HG03095 (cell line): ENCODE measurements around the gene LRRC37A.
"Not testable (repeated sequence)": the region's sequence is repeated elsewhere in the genome, so short reads cannot be mapped to it uniquely, and the experiment has no call there.

Source experiments
- ATAC-seq: cut with Tn5 transposase; IDR thresholded peaks from one replicate; pipeline ENCODE4 v1.9.1; 2021; ENCODE audit warnings: moderate library complexity; ENCODE audit not compliant: unreplicated experiment

LRRC37A gene

GRCh38 chr17:46286764-46287221, 8.1 kb upstream of the LRRC37A start:
- ATAC-seq, result not testable (repeated sequence)

DNA sequence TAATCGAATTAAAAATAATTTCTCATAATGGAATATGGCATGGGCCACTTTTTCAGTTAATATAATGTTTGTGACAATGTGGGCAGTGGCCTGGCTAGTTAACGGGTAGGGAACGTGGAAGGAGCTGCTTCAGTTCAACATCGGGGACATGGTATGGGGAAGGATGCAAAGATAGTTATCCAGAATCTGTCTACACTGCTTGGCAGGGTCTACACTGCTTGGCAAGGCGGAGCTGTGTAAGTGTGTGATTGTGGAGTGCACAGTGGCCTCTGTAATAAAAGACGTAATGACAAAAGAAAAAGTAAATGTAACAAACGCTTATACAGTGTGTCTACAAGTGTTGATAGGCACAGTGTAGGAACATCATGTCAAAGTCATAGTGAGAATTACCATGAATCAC, 7.3 kb upstream of the LRRC37A start:
- not testable (repeated sequence) for ATAC-seq

GRCh38 chr17:46290906-46291546, 3.9 kb upstream of the LRRC37A start:
- peak; percentile 90 for ATAC-seq

DNA sequence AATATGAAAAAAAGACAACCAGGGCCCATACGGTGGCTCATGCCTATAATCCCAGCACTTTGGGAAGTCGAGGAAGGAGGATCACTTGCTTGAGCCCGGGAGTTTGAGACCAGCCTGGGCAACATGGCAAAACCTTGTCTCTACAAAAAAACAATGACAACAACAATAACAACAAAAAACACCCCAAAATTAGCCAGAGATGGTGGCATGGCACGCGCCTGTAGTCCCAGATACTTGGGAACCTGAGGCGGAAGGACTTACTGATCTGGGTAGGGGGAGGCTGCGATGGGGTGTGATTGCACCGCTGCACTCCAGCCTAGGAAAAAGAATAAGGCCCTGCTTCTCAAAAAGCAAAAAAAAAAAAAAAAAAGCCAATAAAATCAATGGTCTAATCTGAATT, 3.3 kb upstream of the LRRC37A start:
- not testable (repeated sequence) for ATAC-seq

- not testable (repeated sequence) for ATAC-seq
Measured at GRCh38 chr17:46341220-46341619, 46.3 kb downstream of the LRRC37A start.

GRCh38 chr17:46342131-46342530, 47.2 kb downstream of the LRRC37A start:
- ATAC-seq, result not testable (repeated sequence)

DNA sequence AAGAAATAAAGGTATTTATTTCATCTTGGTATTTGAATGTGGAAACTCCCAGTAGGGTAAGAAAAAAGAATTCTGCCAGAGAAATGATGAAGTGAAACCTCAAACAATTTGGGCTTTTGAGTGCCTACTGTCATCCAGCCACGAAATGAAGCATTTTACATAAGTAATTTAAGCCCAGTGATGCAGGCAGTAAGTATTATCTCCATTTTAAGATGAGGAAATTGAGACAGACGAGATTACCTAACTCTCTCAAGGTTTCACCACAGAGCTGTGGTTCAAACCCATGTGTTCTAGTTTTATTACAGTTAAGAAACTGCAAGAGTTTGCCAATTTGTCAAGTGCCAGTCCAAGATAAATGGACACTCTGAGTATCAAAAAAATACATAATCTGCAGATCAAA, 53.4 kb downstream of the LRRC37A start:
- ATAC-seq, result not testable (repeated sequence)

GRCh38 chr17:46349060-46349459, 54.1 kb downstream of the LRRC37A start:
- not testable (repeated sequence) for ATAC-seq

DNA sequence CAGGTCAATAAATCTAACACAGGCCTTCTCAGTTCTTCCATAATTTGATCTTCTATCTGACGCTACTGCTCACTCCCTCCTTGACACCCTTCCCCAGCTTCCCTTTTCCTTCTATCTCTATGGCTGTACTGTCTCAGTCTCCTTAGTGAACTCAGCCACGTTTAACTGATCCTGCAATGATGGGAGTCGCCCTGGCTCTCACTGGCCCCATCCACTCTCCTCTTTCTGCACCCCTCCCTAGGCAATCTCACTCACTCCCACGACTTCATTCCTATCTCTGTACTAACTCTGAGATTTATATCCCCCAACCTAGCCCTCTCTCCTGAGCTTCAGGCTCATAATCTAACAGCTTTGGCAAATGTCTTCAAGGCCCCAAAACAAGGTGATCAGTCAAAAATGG, 58.9 kb downstream of the LRRC37A start:
- ATAC-seq, result not testable (repeated sequence)

- peak; percentile 16 for ATAC-seq
Measured at GRCh38 chr17:46361145-46361735, 66.3 kb downstream of the LRRC37A start.

DNA sequence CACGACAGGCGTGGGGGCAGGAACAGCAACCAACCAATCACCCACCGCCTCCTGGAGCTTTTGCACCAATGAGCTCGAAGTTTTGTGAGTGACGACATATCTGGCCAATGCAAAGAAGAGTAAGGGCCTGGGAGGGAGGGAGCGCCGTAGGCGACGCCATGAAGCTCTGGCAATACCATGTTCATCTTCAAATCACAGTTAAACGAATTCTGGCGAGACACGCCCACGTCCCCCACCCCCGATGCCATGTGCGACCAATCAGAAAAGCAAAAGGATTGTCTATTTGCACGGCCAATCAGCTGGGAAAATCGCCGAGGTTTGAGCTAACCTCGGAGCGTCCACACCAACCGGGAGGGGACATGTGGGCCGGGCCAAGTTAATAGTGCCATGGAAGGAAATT, 66.8 kb downstream of the LRRC37A start, which contains the start of gene ARL17B:
Gene ARL17B (minus strand): TSS at position 12 of the 400 bp plus-strand sequence. CDS start 3,369 bp downstream, outside the sequence.
- ATAC-seq, result peak; percentile 84

GRCh38 chr17:46367520-46367919, 72.6 kb downstream of the LRRC37A start:
- not testable (repeated sequence) for ATAC-seq

DNA sequence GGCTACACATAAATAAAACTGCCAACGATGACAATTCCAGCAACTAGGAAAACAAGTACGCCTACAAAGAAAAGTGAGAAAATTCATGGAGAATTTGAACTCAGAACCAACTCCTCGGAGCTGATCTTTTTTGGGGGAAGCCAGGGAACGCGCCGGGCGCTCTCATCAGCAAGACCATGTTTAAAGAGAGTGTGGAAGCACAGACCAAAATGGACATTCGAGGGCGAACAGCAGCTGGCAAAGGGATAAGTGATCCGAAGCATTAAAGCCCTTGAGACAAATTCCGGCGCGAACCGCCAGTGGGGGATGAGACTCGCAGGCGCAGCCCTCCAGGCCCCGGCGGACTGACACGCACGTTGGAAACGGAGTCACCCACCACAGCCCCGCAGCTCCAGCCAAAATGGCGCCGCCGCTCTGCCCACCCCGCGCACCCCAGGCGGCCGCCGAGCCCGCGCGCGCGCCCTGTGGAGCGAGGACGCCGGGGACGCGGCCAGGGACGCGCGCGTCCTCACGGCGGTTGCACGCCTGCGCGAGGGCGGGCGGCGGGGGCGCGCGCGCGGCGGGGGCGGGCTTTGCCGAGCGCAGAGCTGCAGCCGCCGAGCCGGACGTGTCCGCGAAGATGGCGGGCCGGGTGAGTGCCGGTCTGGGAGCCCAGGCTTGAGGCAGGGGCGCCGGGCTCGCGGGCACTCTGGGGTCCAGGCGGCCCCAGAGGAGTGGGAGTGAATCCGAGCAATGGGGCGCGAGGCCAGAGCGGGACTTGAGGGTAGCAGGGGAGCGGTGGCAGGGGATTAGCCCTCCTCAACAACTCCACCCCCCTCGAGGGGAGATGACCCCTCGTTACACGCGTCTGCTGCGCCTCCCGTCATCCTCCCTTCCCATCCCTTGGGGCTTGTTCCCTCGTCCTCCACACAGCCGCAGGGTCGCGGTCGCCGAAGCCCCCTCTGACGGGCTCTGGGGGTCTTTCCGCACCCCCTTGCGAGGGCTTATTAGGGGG, 77.6 kb downstream of the LRRC37A start:
- ATAC-seq, result peak; percentile 63

- ATAC-seq, result not testable (repeated sequence)
Measured at GRCh38 chr17:46373418-46373817, 78.5 kb downstream of the LRRC37A start.

DNA sequence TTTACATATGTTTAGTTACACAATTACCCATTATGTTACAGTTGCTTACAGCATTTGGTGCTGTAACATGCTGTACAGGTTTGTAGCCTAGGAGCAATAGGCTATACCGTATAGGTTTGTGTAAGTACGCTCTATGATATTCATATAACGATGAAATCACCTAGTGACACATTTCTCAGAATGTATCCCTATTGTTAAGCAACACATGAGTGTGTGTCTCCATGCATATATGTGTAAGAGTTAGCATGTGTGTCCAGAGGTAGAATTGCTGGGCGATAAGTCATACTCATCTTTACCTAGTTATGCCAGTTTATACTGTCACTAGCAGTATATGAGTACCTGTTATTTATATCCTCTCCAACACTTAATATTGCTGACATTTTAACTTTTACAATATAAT, 88.2 kb downstream of the LRRC37A start:
- ATAC-seq, result not testable (repeated sequence)

DNA sequence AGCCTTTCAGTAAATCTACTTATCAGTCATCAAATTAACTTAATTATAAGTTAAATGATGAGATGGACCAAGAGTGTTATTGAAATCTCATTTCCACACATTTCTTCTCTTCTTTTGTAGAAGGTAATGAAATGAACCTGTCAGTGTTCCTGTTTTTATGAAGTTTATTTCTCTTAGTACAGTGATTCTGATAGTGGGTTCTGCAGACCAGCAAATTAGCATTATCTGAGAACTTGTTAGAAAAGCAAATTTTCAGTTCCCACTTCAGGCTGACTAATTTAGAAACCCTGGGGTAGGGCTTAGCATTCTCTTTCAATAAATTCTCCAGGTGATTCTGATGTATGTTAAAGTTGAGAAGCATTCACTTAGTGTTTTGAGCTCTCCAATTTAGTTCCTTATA, 90.6 kb downstream of the LRRC37A start:
- not testable (repeated sequence) for ATAC-seq
